GM10847 (cell line): Measurements from ENCODE around the gene LCTL.

Source experiments
- POLR2A ChIP-seq: IDR thresholded peaks from 2 replicates; pipeline ENCODE4 v1.6.1; 2011; ENCODE audit not compliant: insufficient read length; ENCODE audit errors: extremely low read depth

LCTL gene

DNA sequence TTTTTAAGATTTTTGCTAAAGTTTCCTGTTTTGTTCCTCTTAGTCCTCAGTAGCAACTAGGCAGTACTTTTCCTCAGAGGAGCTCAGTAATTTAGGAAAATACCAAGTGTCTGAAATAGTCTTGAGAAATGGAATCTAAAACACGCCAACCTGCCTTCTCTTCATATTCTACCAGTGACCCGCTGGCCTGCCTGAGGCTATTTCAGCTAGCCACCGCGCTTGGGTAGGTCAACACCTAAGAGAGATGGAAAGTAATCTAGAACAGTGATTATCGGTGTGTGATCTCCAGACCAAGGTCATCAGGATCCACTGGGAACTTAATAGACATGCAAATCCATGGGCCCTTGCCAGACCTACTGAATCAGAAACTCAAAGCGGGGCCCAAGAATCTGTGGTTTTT, 7.5 kb downstream of the LCTL start:
- no peak for TF ChIP-seq POLR2A

- TF ChIP-seq POLR2A: no peak
Measured at GRCh38 chr15:66555685-66556084, 10.1 kb downstream of the LCTL start.

DNA sequence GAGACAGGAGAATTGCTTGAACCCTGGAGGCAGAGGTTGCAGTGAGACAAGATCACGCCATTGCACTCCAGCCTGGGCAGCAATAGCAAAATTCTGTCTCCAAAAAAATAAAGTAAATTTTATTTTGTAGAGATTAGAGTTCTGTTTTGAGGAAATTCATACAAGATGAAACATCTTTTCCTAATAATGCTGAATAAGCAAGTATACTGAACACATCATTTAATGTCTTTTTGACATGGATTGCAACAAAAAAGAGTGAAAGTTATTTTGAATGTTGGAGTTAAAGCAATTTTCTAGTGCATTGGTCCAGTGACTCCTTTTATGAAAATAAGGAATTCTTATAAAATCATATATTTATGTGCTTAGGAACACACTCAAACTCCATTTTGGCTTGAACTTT, 20.5 kb downstream of the LCTL start:
- no peak for TF ChIP-seq POLR2A

GRCh38 chr15:66542896-66543295, 22.9 kb downstream of the LCTL start:
- no peak for TF ChIP-seq POLR2A

- TF ChIP-seq POLR2A: no peak
Measured at GRCh38 chr15:66535056-66535455, 30.7 kb downstream of the LCTL start.

DNA sequence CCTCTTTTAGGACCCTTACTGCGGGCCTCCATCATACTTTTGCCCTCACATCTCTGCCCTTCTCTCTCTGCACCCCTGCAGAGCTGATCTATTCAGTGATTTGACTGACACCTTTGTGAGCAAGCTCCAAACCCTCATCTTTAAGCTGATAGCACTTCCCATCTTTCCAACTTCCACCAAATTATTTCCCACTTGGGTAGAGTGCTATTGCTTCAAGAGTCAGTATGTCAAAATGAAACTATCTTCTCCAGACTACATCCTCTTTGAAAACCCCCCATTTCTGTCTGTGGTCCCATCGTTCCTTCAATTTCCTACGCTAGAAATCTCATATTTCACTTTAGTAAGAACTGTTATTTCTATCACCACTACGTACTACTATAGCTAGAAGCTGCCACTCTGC, 41.0 kb downstream of the LCTL start:
- TF ChIP-seq POLR2A: no peak

DNA sequence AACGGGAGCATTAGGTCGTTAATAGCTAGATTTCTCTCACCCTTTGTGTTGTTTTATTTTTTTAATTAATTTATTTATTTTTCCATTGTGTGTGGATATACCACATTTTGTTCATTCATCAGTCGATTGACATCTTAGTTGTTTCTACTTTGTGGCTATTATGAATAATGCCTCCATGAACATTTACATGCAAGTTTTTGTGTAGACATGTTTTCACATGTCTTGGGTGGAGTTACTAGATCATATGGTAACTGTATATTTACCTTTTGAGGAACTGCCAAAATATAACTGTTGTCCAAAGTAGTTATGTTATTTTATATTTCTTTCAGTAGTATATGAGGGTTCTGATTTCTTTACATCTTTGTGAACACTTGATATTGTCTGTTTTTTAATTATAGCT, 41.9 kb downstream of the LCTL start:
- no peak for TF ChIP-seq POLR2A

DNA sequence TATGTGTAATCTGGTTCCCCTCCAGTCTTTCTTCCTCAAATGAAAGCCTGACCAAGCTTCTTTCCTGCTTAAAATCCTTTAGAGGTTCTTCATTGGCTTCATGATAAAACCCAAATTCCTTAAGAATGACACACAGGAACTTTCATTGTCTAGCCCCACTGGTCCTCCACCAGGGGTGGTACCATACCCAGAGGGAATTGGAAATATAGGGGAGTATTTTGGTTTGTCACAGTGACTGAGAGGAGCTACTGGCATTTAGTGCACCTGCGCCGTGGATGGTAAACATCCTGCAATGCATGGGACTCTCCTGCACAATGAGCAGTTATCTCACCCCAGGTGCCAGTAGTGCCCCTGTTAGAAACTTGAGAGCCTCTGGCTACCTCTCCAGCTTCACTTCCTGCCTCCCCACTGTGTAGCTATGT, 49.9 kb downstream of the LCTL start:
- TF ChIP-seq POLR2A: no peak

GRCh38 chr15:66514586-66514985, 51.2 kb downstream of the LCTL start:
- no peak for TF ChIP-seq POLR2A

DNA sequence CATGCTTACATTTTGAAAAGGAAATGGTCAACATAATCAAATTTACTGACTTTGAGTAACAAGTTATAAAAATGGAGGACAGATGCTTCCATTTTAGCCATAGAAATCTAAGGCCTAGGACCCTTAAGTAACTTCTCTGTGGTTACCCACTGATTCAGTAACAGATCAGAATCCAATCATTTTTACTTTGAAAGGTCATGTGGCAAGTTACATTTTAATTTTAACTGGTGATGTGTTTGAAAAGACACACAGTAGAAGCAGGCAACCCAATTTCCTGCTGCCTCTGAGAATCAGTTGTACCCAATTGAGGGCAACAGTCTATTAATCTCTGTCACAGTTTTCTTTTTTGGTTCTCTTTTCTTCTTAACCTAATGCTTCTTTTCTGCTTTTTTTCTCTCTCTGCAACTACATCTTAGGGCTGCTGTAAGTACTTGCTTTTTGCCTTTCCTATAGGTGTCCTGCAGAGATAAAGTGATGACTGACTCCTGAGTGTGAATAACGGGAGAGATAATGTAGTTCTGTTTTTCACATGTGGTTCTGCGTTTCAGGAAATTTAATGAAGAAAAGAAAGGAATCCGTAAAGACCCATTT, 57.4 kb downstream of the LCTL start:
- no peak for TF ChIP-seq POLR2A

GRCh38 chr15:66505818-66506217, 60.0 kb downstream of the LCTL start:
- no peak for TF ChIP-seq POLR2A

DNA sequence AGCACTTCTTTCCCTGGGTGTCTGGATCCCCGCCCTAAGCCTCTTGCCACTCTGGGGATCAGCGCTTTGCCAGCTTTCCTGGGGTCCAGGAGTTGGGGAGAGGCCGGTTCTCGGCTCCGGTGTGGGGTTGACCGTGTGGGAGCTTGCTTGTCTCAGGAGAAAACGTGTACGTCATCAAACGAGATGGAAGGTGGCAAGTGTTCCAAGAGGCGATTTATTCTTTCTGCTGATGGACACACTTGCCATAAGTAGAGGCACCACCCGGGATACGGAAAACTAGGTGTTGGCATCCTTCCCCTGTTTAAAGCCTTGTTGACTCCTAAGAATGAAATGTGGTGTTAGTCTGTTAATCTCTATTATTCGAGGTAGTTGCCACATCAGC, 60.4 kb downstream of the LCTL start:
- no peak for TF ChIP-seq POLR2A

- peak; percentile 88 for TF ChIP-seq POLR2A
Measured at GRCh38 chr15:66504563-66505429, 61.0 kb downstream of the LCTL start, which contains the start of the genes RPL4 and ZWILCH. RPL4 (minus strand) TSS chr15:66504855; CDS start chr15:66504790, 65 bp downstream. ZWILCH (plus strand) TSS chr15:66505326; CDS start chr15:66505339, 13 bp downstream.

DNA sequence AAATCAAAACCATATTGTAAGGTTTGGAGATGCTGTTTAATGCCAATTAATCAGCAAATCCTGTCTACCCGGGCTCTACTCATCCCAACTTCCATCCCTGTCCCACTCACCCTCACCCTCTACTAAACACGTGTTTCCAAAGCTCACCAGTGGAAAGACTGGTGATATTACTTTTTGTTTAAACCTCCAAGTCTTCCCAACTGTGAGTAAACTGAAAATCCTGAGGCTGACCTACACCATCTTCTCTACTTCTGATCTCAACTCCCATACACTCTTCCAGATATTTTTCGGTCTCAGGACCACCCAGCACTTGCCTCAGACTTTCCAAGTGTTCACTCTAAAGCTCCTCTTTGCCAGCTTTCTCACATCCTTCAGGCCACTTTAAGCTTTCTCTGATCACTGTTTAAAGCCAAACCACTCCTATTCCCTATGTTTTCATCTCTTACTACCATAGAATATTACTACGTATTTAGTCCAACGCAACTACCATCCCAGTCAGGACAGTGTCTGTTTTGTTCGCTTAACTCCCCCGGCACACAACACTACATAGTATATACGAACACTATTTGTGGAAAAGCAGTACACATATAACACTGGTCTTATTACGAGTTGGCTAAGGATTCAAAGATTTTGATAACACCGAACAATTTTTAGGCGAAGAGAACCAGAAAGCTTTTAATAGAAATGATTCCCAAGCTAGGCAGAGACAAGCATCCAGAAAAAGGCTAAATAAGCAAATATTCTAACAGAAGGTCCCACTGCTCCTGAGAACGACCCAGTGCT, 61.8 kb downstream of the LCTL start:
- no peak for TF ChIP-seq POLR2A

DNA sequence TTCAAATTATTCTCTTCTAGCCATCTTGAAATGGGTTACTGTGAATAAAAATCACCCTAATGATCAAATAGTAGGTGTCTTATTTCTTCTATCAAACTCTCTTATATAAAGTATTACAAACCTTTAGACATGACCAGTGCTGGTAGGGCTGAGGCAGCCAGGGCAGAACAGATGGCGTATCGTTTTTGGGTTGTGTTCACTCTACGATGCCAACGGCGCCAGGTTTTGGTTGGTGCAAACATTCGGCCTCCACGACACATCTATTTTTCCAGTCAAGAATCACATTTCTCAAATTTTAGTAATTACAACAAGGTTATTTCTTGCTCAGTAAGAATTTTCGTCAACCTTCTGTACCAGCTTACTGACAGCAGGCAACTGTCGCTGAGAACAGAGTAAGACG, 63.3 kb downstream of the LCTL start:
- TF ChIP-seq POLR2A: no peak

DNA sequence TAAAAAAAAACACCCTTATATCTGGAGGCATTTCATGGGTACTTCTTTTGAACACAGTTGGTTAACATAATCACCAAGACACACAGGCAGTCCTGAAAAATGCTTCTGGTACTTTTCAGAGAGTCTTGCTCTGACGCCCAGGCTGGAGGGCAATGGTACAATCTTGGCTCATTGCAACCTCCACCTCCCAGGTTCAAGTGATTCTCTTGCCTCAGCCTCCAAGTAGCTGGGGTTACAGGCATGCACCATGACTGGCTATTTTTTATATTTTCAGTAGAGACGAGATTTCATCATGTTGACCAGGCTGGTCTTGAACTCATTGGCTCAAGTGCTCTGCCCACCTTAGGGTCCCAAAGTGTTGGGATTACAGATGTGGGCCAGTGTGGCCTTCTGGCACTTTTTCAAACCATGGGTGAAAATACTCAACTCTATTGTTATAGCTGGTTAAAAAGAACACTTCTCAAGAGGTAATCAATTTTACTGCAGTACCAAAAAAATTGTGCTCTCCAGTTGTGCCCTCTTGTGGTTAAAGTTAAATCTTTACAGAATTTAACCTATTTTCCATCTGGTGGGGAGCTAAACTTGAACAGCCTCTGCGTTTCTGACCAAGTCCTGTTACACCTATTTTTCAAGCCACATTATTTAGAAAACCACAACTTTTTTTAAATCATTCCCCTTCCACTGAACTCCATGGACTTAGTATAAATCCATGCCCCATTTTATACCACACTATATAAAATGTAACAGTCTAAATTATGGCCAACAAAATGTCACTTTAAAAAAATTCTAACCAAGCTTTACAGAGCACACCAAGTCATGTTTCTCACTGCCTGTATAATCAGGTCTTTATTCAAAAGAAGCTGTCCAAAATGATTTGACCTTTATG, 67.1 kb downstream of the LCTL start:
- no peak for TF ChIP-seq POLR2A
